Right ventricle myocardium superior (tissue), 1 donor: Measurements from ENCODE around the gene MAPKBP1. TPM values are rescaled to one million over a fixed set of nuclear protein-coding genes. Genes with fewer than 3 reads are reported as not detected.
"Not testable (repeated sequence)": the region's sequence is repeated elsewhere in the genome, so short reads cannot be mapped to it uniquely, and the experiment has no call there.

Experiments
- ATAC-seq: fragments of 200-7000 bp; cut with Tn5 transposase; one replicate; pipeline ENCODE4 v1.9.1; 2020; ENCODE audit warnings: mild to moderate bottlenecking; ENCODE audit not compliant: poor library complexity
- DNase-seq: peaks from one replicate; pipeline ENCODE4 v3.0.0-alpha.2; 2020
- intact Hi-C: fragments of 100-400 bp; cut with DNase I; formaldehyde crosslinking; loops from one replicate; pipeline ENCODE4 v1.11.2; 2022
- long read RNA-seq: library from polyadenylated mRNA; unstranded; transcript quantifications from one replicate; pipeline ENCODE4 v2.0.0, GENCODE V29; 2021
- total RNA-seq: library from RNA; stranded (reverse); fragmentation: NEBNext Ultra II Directional; extraction: Animal tissue kit (Norgen Biotek cat#: 25700); gene quantifications from one replicate; pipeline ENCODE4 v1.2.1, GENCODE V29; 2021
- donor health status: DM: no; HTN: yes; CAD: no; lungs with severe emphysema.

Gene MAPKBP1
- 15.1 TPM for total RNA-seq
- long read RNA-seq, partial matches to known transcripts = 0 of 12 reads
- long read RNA-seq, other reads (novel, unspliced or antisense) = 12 of 12 reads

- intact Hi-C loops = loop anchor here (1.0 kb wide), 1 partner anchor 37 kb away; no protein-coding TSS in a partner anchor
- DNase-seq (peak; percentile 99), ATAC-seq (peak; percentile 98)
Observed at GRCh38 chr15:41774062-41774881, at the start of gene MAPKBP1. Gene MAPKBP1 (plus strand): TSS chr15:41774484. CDS start chr15:41775276, 792 bp downstream.

GRCh38 chr15:41727143-41727542 is 47.1 kb upstream of the MAPKBP1 start:
- DNase-seq (no peak), ATAC-seq (peak; percentile 70)
- intact Hi-C loops = no loop called here

GRCh38 chr15:41728061-41728460 is 46.2 kb upstream of the MAPKBP1 start:
- intact Hi-C loops, ATAC-seq, DNase-seq: not testable (repeated sequence)

GRCh38 chr15:41730543-41730942 is 43.7 kb upstream of the MAPKBP1 start:
- ATAC-seq (no peak), DNase-seq (no peak)
- intact Hi-C loops = no loop called here

GRCh38 chr15:41732483-41732882 is 41.8 kb upstream of the MAPKBP1 start:
- ATAC-seq (no peak), DNase-seq (no peak)
- intact Hi-C loops = no loop called here

- ATAC-seq (no peak), DNase-seq (no peak)
- intact Hi-C loops = no loop called here
Observed at GRCh38 chr15:41734079-41734478, 40.2 kb upstream of the MAPKBP1 start.

- DNase-seq = no peak
- intact Hi-C loops = no loop called here
- ATAC-seq = no peak
Observed at GRCh38 chr15:41735046-41735445, 39.2 kb upstream of the MAPKBP1 start.

GRCh38 chr15:41735492-41735891 is 38.8 kb upstream of the MAPKBP1 start:
- DNase-seq, intact Hi-C loops, ATAC-seq: not testable (repeated sequence)

- ATAC-seq = no peak
- intact Hi-C loops = no loop called here
- no peak for DNase-seq
Observed at GRCh38 chr15:41746802-41747201, 27.5 kb upstream of the MAPKBP1 start.

- ATAC-seq = no peak
- intact Hi-C loops = no loop called here
- no peak for DNase-seq
Observed at GRCh38 chr15:41756198-41756597, 18.1 kb upstream of the MAPKBP1 start.

GRCh38 chr15:41772720-41773331 is 1.5 kb upstream of the MAPKBP1 start:
- intact Hi-C loops = no loop called here
- ATAC-seq = peak; percentile 53
- DNase-seq = no peak

GRCh38 chr15:41773332-41773728 is 954 bp upstream of the MAPKBP1 start:
- ATAC-seq (no peak), DNase-seq (no peak)
- intact Hi-C loops = no loop called here

GRCh38 chr15:41773729-41774061 is 589 bp upstream of the MAPKBP1 start:
- DNase-seq (no peak), ATAC-seq (no peak)
- intact Hi-C loops = loop anchor here (1.0 kb wide), 1 partner anchor 38 kb away; no protein-coding TSS in a partner anchor

- intact Hi-C loops = loop anchor here (1.0 kb wide), 1 partner anchor 36 kb away; no protein-coding TSS in a partner anchor
- DNase-seq = no peak
- no peak for ATAC-seq
Observed at GRCh38 chr15:41774882-41775417, 666 bp downstream of the MAPKBP1 start.

GRCh38 chr15:41775651-41776050 is 1.4 kb downstream of the MAPKBP1 start:
- ATAC-seq = no peak
- intact Hi-C loops = no loop called here
- no peak for DNase-seq

- ATAC-seq (no peak), DNase-seq (no peak)
- intact Hi-C loops = no loop called here
Observed at GRCh38 chr15:41777421-41777973, 3.2 kb downstream of the MAPKBP1 start.

GRCh38 chr15:41778521-41778920 is 4.2 kb downstream of the MAPKBP1 start:
- DNase-seq (no peak), ATAC-seq (no peak)
- intact Hi-C loops = no loop called here

GRCh38 chr15:41779662-41780157 is 5.4 kb downstream of the MAPKBP1 start:
- ATAC-seq (peak; percentile 84), DNase-seq (no peak)
- intact Hi-C loops = no loop called here

- no peak for ATAC-seq
- intact Hi-C loops = no loop called here
- no peak for DNase-seq
Observed at GRCh38 chr15:41780266-41780665, 6.0 kb downstream of the MAPKBP1 start.
